Right renal cortex interstitium (tissue), 3 donors: Measurements from ENCODE around the gene PPARA. TPM values are rescaled to one million over a fixed set of nuclear protein-coding genes. Genes with fewer than 3 reads are reported as not detected.
A peak's percentile ranks its signal among the peaks of the same experiment; 100 is the strongest.

ENCODE experiments used
- DNase-seq, 3 donors: peaks; one replicate each; pipeline ENCODE4 v3.0.0-alpha.2; 2013; ENCODE audit warnings: low read depth in 3 of 3, low spot score in 2 of 3
- polyA plus RNA-seq, 3 donors: library from polyadenylated mRNA; unstranded; fragments of 120-200 nt; gene quantifications; one replicate each; pipeline ENCODE4 v1.2.1, GENCODE V29; 2013; ENCODE audit not compliant: insufficient read length in 3 of 3

The PPARA gene
- polyA plus RNA-seq, 3 donors, result 24.5 to 28.2 (median 26.9) TPM

DNA sequence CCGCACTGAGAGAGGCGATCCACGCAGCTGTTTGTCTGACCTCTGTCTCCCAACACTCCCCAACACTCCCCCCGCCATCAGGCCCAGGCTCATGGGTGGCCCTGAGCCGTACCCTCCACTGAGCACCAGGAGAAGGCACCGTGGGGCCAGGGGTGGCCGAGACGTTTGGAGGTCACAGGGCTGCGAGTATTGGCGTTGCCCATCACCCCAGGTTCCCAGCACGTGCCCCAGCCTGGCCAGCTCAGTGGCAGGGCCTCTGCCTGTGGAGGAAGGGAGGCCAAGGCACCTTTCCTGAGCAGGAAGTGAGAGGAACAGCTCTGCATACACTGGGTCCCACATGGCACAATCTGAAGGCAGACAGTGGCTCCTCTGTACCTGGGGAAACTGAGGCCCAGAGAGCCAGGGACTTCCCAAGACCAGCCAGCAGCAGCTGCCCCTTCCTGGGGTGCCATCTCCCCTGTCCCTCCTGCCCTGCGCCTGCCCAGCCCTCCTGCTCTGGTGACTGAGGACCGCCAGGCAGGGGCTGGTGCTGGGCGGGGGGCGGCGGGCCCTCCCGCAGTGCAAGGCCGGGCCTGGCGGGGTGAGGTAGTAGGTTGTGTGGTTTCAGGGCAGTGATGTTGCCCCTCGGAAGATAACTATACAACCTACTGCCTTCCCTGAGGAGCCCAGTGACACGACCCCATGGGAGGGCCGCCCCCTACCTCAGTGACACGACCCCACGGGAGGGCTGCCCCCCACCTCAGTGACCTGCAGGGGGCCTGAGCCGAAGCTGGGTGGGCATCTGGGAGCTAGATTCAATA is 37.0 kb upstream of the PPARA start:
- no peak for DNase-seq

DNA sequence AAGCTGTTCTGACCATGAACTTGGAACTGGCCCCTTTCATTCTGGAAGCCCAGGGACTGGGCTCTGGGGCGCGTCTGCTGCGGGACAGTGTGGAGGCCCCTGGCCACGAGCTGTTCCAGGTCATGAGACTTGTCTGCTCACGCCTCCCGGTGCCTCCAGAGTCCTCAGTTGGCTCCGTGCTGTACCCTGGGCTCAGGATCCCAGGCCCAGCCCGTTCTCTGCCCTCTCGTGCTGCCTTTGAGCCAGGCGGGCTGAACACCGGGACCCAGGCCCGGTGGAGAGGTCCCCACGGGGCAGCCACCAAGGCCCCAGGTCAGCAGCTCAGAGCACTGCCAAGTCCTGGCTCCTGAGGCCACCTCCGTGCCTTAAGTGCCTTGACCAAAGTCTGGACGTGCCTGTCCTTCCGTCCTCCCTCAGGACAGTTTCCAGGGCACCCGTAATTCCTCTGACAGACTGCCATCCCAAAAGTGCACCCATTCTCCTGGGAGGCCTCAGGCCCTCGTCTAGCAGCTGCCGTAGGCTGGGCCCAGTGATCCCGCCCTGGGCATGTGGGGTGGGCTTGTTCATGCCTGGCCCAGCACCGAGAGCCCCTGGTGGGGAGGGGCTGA is 36.3 kb upstream of the PPARA start:
- DNase-seq, result no peak

DNA sequence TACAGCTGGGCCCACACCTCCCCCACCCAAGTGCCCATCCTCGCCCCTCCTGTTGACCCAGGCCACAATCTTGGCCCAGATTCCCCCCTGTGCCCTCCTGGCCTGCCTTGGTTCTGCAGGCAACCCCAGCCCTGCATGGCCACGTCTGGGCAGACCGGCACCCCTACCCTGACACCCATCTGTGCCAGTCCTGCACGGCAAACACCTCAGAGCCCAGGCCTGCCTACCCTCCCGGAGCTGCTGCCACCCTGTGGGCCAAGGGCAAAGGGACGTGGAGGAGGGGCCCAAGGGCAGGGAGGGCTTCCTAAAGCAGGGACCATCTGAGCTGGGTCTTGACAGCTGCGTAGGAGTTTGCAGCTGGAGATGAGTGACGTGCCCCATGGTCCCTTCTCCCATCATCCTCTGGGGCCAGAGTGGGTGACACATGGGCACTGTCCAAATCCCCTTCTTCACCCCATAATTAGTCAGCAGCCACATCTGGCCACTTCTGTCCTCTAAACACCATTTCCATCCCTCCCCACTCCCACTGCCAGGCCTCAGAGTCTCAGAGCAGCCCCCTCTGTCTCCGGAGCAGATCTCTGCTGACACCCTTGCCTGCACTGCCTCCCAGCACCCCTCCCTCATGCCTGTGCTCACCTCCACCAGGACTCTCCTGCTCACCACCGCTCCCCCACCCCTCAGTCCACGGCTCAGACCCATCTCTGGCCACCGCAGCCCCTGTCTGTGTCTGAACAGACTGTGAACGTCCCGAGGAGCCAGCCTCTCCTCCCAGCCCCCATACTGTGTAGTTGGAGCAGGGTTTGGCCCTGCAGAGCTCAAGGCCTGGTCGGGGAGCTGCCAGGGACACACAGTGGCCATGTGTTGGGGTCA is 35.6 kb upstream of the PPARA start:
- no peak for DNase-seq

DNA sequence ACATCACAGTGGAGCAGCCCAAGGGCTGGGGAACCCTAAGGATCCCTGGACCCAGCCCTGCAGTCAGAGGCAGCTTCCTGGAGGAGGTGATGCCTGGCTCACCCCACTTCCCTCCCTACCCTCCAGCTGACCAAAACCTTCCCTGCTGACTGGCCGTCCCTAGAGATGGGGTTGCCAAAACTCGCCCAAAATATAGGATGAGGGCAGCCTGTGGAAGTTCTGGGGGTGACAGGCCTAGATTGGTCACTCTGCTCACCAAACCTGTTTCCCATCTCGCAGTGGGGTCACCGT is 35.0 kb upstream of the PPARA start:
- no peak for DNase-seq

DNA sequence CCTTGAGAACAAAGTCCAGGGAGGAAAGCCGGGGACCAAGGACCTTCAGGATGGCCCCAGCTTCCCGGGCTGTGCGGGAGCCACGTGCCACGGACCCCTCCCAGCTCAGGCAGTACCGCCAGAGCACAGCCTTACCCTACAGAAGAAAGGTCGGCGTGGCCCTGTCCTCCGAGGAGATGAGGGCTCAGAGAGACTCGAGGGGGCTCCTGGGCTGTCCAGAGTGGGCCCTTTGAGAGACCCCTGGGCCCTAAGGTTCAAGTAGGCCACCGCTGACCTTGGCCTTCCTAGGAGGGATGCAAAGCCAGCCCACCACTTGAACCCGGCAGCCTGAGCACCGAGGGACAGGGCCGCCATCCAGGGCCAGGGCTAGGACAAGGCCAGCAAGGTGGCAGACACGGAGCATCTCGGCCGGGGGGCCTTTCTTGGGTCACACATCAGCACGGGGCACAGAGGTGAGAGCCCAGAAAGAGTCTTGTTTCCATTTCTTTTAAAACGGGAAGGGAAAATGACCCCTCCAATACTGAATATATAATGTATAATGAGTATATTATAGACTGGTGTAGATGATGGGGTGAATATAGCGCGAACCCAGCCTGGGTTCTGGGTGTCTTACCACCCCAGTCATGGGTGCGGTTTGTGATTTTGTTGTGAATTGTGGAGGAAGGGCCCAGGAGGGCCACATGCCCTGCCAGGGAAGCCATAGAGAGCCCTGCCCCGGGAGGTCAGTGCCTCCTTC is 34.4 kb upstream of the PPARA start:
- no peak for DNase-seq

DNA sequence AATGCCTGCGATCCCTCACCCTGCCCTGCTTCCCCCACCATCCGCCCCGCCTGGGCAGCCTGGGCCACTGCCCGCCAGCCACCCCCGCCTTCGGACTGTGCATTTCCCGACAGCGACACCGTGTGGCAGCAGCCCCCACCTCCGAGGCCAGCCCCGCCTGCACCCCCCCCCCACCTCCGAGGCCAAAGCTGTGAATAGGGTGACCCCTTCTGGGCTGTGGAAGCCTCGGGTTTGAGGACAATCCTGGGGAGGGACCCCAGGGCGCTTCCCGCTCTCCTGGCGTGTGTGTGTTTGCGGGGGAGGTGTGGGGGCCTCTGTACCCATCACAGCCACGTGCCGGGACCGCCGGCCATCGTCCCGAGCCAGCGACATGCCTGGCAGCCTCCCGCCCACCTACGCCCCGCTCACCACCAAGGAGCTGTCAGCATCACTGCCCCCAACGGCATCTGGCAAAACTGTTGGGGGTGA is 33.8 kb upstream of the PPARA start:
- DNase-seq, result peak; percentile 66 to 78 (median 75)

DNA sequence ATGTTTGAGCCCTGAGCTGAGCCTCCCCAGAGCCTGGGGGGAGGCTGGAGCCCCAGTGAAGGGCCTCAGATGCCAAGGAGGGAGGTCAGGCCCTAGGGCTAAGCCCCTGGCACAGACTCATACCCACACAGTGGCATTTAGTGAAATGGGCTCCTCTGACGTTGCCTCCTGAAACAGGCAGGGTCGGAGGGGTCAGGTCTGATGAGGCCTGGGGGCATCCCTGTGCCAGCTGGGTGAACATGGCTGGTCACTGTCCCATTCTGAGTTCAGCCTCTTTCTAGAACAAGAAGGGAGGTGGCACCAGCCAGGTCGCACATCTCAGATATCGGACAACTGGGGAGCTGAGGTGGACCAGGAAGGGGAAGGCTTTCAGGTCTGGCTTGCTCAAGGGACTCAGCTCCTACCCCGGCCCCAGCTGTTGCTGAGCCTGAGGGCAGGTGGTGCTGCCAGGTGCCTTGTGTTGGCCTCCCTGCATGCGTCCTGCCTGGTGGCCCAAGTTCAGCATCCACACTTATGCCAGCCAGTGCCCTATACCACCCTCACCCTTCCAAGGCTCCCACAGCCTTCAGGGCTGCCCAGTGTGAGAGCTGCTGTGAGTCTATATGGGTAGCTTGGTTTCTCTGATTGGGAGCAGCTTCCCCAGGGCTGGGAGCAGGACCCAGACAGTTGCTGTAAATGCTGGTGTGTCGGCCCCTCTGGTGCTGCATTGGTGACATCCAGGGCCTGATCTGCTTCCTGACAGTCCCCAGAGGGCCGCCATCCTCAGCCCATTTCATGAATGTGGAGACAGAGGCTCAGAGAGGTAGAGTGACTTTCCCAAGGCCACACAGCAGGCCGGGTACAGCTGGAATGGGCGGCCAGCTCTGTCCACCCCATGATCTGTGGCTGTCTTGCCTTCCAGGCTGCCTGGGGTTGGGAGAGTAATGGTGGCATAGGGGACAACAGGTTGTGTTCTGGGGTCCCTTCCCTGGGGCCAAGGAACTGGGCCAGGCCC is 32.8 kb upstream of the PPARA start:
- DNase-seq, result no peak

DNA sequence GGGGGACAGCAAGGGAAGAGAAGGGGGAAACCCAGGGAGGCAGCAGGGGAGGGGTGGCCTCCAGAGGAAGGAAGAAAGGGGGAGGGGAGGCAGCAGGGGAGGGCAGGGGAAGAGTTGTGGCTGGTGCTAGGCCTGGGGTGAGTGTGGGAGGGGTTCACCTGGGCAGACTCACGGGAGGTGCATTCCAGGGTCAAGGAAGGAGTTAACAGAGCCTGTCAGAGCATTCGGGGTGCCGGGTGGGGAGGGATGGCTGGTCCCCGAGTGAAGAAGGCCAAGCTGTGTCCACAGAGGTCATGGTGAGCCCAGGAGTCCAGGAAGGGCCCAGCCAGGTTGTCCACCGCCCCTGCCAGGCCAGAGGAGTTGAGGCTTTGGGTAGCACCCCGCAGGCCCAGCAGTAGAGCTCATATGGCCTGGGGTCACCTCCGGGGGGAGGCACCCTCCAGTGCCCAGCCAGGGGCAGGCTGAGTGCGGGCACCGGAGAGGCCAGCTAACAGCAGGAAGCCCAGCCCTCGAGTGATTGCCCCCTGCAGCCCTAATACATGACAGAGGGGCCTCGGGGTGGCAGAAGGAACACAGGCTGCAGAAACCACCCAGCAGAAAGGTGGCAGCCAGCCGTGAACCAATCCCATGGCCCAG is 31.1 kb upstream of the PPARA start:
- no peak for DNase-seq

DNA sequence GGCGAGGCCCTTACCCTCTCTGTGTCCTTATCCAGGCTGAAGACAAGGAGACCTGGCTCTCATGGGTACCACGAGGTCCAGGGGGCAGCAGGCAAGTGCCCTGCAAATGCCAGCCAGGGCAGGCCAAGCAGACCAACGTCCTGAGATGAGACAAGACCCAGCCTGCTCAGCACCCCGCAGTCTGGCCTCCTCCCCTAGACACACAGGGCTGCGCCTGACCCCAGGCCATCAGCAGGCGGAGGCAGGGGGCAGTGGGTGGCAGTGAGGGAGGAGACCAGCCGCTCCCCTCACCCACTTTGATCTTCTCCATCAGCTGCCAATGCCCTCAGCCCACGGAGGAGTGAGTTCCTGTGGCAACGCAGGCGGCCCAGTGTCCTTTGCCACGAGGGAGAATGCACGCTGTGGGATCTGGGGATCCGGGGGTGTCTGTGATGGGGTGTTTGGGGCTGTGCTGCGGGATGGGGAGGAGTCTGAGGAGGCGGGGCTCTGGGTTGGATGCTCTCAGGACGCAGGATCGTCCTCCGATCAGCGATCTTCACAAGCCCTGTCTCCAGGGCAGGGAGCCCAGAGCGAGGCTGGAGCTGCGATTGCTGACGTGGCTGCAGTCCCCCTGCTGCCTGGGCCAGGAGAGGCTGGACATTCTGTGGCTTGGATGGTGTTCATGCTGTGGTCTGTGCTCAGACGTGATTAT is 30.5 kb upstream of the PPARA start:
- DNase-seq, result no peak

DNA sequence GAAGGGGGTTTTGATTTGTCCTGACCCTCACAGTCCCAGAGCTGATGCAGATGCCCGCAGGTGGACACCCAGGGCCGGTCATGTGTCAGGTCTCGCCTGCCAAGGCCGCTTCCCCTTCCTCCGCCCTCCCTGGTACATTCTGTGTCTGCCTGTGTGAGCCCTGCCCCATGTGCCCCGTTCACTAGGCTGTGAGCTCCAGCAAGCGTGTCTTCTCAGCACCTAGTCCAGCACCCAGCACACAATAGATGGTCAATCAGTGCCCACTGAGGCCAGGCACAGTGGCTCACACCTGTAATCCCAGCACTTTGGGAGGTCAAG is 29.9 kb upstream of the PPARA start:
- no peak for DNase-seq

DNA sequence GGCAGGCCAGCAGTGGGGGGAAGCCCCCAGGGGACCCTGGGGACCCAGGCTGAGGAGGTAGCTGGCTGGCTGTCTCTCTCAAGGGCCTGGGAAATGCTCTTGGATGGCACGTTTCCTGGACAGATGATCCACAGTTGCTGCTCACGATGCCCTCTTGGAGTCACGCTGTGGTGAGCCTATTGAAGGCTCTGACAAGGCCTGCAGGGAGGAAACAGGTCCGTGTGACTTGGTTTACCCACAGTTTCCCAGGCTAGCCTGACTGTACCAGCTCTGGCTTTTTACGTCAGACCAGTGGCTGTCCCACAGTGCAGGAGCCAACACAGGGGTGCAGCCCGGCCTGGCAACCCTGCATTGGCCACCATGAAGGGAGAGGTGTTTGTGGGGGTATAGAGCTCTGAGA is 29.2 kb upstream of the PPARA start:
- no peak for DNase-seq

DNA sequence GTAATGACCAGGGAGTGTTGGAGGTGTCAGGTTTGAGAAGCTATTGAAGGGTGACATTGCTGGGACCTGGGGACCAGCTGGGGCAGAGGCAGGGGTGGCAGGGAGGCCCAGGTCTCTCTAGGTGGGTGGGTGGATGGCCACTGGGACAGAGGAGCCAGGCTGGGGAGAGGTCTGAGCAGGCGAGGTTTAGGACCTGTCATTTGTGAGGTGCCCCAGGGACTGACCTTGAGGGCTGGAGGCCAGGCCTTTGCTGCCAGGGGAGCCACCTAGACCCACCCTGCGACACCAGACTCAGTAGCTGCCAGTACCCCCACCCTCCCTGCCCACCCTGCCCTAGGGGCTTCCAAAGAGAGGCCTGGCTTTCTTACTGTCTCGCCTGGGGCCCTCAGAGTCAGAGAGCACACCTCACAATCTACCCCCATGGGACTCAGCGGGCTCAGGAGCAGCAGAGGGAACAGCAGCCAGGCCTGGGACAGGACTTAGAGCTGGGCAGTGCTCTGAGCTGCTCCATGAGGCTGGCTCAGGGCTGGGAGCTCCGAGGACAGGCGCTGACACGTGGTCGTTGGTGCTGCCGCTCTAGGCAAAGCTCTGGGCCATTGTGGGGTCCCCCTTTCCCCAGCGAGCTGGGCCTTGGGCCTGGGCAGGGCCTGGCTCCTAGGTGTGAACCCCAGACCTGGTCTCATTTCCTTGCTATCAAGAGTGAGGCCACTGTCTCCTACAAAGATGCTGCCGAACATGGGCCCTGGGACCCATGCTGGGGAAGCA is 28.6 kb upstream of the PPARA start:
- no peak for DNase-seq

DNA sequence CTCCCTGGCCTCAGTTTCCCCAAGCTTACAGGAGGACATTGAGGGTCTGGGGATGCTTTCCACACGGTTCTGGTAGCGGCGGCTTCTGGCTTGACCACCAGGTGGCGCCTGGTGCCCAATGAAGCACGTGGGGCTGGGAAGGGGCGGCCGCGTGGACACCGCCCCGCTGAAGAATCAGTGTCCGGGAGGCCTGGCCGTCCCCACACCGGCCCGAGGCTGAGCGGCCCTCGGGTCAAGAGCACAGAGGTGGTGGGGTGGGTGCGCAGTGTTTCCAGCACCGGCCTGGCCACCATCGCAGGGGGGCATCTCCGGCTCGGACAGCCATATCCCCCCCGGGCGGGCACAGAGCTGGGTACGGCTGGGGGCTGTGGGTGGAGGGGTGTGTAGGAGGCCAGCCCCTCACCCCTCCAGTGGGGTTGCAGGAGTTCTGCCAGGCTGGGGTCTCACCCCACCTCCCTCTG is 27.8 kb upstream of the PPARA start:
- no peak for DNase-seq

DNA sequence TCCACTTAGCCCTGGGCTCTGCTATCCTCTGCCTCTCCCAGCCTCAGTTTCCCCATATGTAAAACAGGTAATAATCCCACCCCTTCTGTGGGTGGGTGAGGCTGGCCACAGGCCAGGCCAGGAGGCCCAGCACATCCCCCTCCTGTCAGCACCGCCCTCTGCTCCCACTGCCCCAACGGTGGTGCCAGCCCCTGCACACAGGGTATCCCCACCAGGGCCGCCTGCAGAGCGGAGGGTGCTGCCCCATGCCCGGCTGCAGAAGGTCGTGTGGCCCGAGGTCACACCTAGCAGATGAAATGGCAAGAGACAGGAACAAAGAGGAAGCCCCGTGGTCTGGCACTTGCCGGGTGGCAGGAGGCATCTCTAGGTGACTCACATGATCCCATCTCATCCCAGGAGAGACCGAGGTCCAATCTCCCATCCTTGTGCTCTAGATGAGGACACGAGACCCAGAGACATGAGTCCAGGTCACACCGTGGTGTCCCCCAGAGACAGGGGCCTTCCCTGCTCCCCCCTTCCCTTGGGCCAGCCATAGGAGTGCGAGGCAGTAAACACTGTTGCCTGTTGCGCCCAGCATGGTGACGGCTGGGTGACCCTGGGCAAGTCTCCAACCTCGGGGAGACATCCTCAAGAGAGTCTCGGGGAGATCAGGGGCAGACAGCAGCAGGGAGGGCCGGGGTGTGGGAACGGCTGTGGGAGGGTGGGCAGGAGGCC is 27.2 kb upstream of the PPARA start:
- DNase-seq, result no peak

DNA sequence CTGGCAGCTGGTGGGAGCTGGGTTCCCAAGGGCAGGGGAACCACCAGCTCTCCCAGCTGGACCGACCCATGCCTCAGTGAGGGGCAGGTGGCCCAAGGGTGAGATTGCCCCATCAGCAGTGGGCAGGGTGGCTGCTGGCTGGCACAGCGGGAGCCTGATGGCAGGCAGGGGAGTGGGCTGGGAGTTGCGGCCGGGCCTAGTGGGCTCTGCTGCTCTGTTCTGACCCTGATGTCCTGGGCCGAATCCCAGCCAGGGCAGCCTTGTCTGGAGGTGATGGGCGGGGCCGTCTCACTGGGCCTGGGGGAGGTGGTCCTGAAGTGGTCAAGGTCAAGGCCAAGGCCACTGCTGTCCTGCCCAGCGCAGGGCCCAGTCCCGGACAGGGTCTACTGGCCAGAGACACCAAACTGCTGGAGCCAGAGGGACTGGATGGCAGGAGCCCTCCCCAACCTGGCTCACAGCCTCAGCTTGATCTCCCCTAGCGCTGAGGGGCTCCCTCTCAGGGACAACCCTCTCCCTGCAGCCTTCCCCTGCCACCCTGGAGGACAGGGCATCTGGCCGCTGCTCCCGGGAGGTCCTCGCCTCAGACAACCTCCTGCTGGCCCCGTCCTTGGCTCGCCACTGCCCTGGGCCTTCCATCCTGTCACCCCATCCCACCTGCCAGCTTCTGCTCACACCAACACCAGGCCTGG is 26.5 kb upstream of the PPARA start:
- no peak for DNase-seq

DNA sequence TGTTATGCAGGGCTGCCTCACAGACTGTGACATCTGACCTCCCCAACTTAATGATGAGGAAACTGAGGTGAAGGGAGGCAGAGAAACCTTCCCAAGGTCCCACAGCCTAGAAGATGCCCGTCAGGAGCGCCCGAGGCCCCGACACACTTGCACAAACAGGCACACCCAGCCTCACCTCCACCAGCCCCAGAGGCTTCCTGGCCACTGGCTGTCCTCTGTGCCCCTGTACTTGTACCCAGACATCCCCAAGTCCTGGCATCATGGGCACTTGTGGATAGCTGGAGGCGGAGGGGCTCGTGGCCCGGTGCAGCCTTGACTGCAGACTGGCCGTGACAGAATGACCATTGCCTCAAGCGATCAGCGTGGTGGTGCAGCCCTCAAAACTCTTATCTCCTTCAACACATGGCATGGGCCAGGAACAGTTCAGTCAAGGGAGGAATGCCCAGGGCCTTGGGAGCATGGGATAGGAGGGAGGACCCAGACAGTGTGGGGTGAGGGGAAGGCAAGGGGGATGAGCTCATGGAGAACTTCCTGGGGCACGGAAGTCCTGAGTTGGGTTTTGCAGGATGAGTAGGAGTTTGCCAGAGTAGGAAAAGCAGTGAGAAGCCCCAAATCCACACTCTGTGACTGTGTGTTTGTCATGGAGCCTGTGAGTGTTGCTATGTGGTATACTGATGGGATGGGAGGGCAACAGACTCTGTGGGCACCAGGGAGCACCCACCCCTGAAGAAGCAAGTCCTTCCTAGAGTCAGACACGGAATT is 25.8 kb upstream of the PPARA start:
- no peak for DNase-seq
